GM18951 (cell line): ENCODE results near the gene AKAP6.

Source experiments
- POLR2A ChIP-seq: IDR thresholded peaks from 4 replicates; pipeline ENCODE4 v1.6.1; 2011; ENCODE audit warnings: mild to moderate bottlenecking; ENCODE audit not compliant: insufficient read length, insufficient read depth; ENCODE audit errors: extremely low read depth
- in situ Hi-C: fragments of 300-500 bp; cut with MboI; formaldehyde crosslinking; loops from one replicate; pipeline ENCODE4 v1.12.0; 2022; ENCODE audit warnings: low sequenced_read_pairs, mixed read lengths, inconsistent platforms; ENCODE audit not compliant: unreplicated experiment

AKAP6 gene

DNA sequence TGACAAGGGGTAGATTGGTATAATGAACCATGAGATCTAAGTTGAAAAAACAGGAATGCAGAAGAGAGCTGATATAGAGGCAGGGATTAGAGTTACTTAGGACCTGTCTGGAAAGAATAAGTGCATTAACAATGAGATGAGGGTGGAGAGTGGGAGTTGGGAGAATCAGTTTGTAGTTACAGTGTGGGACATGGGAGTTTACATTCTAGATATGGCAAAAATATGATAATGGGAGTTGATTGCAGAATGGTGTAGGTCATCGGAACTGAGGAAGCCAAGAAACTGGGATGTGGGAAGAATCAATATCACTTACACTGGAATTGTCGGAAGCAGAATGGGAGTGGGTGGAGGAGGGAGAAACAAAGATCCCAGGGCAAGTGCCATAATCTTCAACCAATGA is 308.5 kb downstream of the AKAP6 start:
- in situ Hi-C loops, result no loop called here

GRCh38 chr14:32639208-32639607 is 310.1 kb downstream of the AKAP6 start:
- TF ChIP-seq POLR2A, result no peak
- in situ Hi-C loops, result no loop called here

More for the DNA sequence above, 308.5 kb downstream of the AKAP6 start:
- TF ChIP-seq POLR2A, result no peak

GRCh38 chr14:32645551-32645950 is 316.5 kb downstream of the AKAP6 start:
- in situ Hi-C loops, result no loop called here
- TF ChIP-seq POLR2A, result no peak

DNA sequence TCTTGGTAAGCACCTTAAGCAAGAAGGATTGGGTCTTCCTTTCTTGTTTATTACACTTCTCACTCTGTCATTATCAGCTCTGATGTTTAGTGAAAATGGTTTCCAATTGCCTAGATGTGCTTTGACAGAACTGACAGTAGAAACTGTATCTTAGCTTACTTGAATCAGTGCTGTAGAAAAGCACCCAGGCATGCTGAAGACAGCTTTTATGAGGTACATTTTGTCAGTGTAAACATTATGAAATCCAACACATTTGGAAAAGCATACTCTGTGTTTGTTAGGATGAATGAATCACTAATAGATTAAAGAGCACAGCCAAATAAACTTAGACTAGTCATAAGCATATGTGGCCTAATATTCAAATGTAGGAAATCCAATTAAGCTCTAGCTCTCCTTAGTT is 319.3 kb downstream of the AKAP6 start:
- TF ChIP-seq POLR2A, result no peak

GRCh38 chr14:32650030-32650429 is 320.9 kb downstream of the AKAP6 start:
- in situ Hi-C loops, result no loop called here
- TF ChIP-seq POLR2A, result no peak

More for the DNA sequence above, 319.3 kb downstream of the AKAP6 start:
- in situ Hi-C loops, result no loop called here

DNA sequence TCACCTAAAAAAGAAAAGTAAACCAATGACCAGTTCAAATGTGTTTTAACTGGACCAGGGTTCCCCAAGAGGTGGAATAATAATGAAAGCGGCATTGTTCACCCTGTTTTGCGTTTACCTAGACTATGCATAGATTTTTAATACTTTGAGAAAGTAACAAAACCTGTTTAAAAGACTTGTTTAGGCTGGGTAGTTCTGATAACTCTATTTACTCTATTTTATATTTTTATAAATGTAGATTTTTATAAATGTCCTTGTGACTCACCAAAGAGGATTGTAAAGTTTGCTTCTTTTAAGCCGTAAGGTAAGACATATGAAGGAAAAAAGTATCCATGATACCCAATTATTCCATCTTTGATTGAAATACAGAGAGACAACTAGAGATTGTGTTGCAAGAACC is 321.6 kb downstream of the AKAP6 start:
- in situ Hi-C loops, result no loop called here
- TF ChIP-seq POLR2A, result no peak

- in situ Hi-C loops, result no loop called here
Observed at GRCh38 chr14:32654106-32654505, 325.0 kb downstream of the AKAP6 start.

GRCh38 chr14:32656601-32657000 is 327.5 kb downstream of the AKAP6 start:
- in situ Hi-C loops, result no loop called here
- TF ChIP-seq POLR2A, result no peak

More at GRCh38 chr14:32654106-32654505, 325.0 kb downstream of the AKAP6 start:
- TF ChIP-seq POLR2A, result no peak

DNA sequence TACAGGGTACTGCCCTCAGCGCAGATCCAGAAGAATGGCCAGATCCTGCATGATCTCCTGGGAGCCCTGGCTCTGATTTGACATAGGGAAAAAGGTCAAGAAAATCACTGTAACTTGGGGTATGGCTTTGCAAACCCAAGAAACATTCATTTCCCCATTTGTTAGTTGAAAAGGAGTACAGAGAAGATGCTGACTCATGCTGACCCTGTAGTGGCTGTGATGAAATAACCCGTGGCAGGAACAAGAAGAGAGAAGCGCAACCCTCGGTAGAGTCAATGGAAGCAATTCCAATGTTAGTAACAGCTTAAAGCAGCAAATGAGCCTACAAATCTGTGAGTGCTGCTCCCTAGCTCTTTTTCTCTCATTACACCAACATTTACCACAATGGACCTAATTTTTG is 328.0 kb downstream of the AKAP6 start:
- no peak for TF ChIP-seq POLR2A
- in situ Hi-C loops, result no loop called here

DNA sequence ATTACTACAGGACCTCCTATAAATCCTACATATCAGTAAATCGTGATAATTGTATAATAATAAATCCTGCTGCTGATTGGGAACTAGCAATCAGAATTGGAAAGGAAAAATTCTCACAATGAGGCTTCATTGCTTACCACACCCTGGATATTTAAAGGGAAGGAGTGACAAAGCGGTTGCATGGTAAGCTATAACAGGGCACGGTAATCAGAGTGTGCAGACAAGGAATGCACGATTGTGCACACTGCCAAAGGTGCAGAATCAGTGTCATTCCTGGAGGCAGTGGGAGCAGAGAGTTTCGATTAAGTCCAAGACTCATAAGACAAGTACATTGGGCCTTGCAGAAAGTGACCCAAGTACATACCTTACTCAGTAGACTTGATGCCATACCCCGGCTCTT is 332.1 kb downstream of the AKAP6 start:
- in situ Hi-C loops, result no loop called here
- no peak for TF ChIP-seq POLR2A

DNA sequence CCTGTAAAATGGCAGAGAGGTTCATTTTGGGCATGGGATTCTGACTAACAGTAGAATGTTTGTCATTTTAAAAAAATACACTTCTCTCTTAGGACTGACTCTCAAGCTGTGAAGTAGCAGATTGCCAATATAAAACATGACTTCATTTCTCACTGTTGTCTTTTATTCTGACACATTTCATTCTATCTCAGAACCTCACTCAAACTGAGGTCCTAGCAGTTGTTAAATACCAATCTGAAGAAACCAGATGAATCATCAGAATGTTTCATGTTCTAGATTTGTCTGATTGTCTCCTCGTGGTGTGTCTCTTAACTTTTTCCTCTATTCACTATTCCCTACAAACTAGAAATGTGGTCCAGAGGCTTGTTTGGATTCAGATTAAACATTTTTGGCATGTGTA is 333.1 kb downstream of the AKAP6 start:
- in situ Hi-C loops, result no loop called here
- no peak for TF ChIP-seq POLR2A

GRCh38 chr14:32666308-32666707 is 337.2 kb downstream of the AKAP6 start:
- TF ChIP-seq POLR2A, result no peak
- in situ Hi-C loops, result no loop called here

DNA sequence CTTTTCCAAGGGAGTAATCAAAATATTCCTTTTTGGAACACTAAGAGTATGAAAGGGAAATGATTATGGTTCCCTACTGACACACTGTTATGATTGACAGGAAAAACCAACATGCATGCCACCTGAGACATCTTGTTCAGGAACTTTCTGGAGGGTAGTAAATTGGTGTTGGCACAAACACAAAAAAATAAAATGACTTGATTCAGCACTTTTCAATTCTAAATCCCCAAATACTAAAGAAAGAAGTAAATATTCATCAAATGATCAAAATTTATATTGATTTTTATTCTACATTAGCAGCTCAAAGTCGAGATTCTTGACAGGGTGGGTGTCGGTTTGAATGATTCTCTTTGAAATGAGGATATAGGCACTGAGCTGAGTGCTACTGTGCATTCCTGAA is 338.2 kb downstream of the AKAP6 start:
- TF ChIP-seq POLR2A, result no peak
- in situ Hi-C loops, result no loop called here

GRCh38 chr14:32667791-32668190 is 338.7 kb downstream of the AKAP6 start:
- in situ Hi-C loops, result no loop called here
- no peak for TF ChIP-seq POLR2A

DNA sequence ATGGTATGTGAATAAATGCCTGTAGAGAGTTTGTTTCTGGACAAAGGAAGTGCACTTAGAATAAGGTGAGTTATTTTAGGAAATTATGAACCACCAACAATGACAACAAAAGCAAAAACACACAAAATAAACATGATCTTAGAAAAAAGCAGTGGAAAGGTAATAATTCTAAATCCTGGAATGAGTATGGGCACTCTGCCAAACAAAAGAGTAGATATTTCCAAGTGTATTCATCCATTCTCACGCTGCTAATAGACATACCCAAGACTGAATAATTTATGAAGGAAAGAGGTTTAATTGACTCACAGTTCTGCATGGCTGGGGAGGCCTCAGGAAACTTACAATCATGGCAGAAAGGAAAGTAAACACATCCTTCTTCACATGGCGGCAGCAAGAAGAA is 340.3 kb downstream of the AKAP6 start:
- in situ Hi-C loops, result no loop called here
- TF ChIP-seq POLR2A, result no peak

DNA sequence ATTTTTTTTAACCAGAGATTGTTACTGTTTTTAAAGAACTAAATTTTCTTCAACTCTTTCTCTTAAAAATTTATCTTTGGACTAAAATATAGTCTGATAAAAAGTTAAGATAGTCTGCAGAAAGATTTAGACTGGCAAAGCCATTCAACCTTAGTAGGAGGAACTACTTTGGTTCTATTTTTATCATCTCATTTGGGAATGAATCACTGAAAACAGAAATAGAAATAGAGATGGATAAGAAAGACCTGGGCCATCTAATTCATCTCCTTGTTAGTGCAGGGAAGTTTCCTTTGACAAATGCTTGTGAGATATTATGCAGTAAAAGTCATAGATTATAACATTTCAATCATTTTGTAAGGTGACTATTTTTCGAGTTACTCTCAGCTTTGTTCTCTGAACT is 346.3 kb downstream of the AKAP6 start:
- no peak for TF ChIP-seq POLR2A
- in situ Hi-C loops, result no loop called here
